Spleen (tissue), 7 donors: ENCODE results near the gene ADAMTS20.

Experiments used
- CTCF ChIP-seq, 11 experiments: fragments of 200-600 bp in 7 of 11; fragments of 450-650 bp in 4 of 11; sonication (generic) in 4 of 11; IDR thresholded peaks in 8 of 11; conservative IDR thresholded peaks in 3 of 11; 1 replicate in 7 of 11; 2 replicates in 4 of 11; pipeline versions ENCODE4 v1.4.0 to v1.8.0; 2016 to 2021; ENCODE audit warnings: antibody characterized with exemption in 11 of 11, inconsistent platforms in 4 of 11, mild to moderate bottlenecking in 1 of 11
- POLR2AphosphoS5 ChIP-seq, 3 donors: sonication (generic); formaldehyde crosslinking; IDR thresholded peaks; one replicate each; pipeline ENCODE4 v1.5.1; 2017; ENCODE audit warnings: antibody characterized with exemption in 3 of 3
- donor health status: DM: no; HTN: no; CAD: no; lungs with moderate emphysema.
- donor health status: DM: no; HTN: no; CAD: no.
- donor health status: DM: no; HTN: no; CAD: no.

GRCh38 chr12:43599066-43599465 lies 47.1 kb upstream of the ADAMTS20 start:
- TF ChIP-seq CTCF (IDR thresholded peaks at IDR 0.05 in 8 of 11, conservative IDR thresholded peaks at IDR 0.05 in 3 of 11) (no peak), POLR2AphosphoS5 (IDR thresholded peaks at IDR 0.05) (no peak)
